ENCODE data around the gene IQGAP2.
"Not testable (repeated sequence)": the region's sequence is repeated elsewhere in the genome, so short reads cannot be mapped to it uniquely, and the experiment has no call there.

- TF ChIP-seq POLR2A (IDR thresholded peaks at IDR 0.05; ENCODE audit: low read length); GATA1 (IDR thresholded peaks at IDR 0.05; ENCODE audit: low read depth, low read length): not testable (repeated sequence)
These were observed 147.8 kb downstream of the IQGAP2 start for GRCh38 chr5:76550881-76551280.

All from erythroblast (primary cell).